G401.6 (cell line): Measurements from ENCODE around the gene PCID2.

Source experiments
- FAIRE-seq: peaks from 2 replicates; lab custom pipeline; 2012; peaks lifted over from hg19 to GRCh38; lab: Jason Lieb, UNC

The PCID2 gene

DNA sequence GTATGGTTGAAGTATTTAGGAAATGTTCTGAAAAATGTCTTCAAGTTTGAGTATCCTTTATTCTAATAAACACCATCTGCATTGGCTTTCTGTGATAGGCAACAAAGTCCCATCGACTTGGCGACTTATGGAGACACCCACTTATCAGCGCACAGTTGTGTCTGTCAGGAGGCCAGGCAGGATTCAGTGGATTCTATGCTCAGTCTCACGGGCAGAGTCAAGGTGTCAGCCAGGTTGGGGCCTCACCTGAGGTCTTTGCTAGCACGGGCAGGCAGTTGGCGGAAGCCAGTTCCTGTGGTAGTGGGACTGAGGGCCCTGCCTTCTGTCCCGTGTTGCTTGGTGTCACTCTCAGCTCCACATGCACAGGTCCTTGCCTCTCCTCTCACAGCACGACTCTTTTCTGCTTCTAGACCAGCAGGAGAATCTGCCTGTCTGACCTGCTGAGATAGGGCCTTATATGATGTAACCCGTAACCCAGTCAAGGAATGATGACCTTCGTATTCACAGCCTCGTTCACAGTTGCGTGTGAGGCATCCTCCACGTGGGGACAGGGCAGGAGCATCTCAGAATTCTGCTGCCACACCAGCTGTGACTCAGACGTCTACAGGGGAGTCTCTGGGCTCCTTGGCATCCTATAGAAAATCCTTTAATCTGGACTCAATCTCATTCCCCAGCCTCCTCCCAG is 10.9 kb upstream of the PCID2 start:
- no peak for FAIRE-seq

- no peak for FAIRE-seq
These were observed 10.1 kb upstream of the PCID2 start for GRCh38 chr13:113218586-113218985.

DNA sequence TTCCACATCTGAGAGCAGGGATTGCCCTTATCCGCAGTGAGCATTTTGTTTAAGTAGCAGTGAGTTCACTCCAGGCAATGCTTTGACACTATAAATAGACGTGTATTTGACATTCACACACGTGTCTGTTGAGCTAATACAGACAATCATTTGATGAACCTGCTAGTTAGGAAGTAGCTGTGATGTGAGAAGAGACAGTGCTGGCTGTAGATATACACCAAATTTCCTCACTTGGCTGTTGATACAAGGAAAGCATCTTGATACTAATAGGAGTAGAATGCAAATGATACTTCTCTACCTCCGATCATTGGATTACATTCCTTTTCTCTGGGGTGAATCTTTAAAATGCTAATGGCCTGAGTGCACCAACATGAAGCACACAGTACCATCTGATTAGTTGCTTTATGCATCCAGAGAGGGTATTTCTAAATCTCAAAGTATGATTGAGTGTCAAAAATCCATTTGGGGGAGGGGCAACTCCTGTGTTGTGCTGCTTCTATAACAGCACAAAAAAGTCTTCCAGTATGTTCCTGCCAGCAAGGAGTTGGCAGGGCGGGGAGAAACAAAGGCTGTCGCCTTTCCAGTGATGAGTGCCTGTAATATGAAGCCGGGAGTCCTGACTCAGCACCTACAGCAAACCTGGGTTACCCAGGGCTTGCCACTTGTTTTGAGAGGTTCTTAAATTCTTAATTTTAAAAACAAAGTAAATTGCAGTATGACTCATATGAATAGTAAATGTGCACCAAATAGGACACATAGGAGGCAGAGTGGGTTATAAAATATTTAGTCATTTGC is 8.0 kb upstream of the PCID2 start:
- FAIRE-seq, result no peak

DNA sequence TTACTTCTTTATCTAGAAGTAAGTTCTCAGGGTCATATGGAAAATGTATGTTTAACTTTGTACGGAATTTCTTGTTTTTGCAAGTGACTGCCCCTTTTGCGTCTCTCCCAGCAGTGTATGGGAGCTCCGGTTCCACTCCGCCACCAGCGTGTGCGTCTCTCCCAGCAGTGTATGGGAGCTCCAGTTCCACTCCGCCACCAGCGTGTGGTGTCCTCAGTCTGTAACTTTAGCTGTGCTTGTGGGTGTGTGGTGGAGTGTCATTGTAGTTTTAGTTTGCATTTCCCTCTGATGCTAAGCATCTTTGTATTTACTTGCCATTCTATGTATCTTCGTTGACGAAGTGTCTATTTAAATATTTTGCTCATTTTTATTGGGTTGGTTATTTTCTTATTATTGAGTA is 3.3 kb upstream of the PCID2 start:
- FAIRE-seq, result peak; percentile 3

DNA sequence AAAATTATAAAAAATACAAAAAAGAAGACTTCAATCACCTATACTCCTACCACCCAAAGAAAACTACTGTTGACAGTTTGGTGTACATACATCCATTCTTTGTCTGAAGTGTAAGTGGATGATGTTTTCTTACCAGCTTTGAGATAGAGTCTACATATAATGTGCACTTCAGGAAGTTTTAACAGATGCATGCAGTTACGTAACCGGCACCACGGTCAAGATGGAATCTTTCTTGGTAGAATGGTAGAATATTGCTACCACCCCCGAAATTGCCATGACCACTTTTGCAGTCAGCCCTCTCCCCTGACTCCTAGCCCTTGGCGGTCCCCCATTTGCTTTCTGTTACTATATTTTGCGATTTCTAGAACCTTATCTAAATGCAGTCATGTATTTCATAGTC is 2.4 kb upstream of the PCID2 start:
- FAIRE-seq, result no peak

- FAIRE-seq, result no peak
These were observed 1.4 kb upstream of the PCID2 start for GRCh38 chr13:113209759-113210421.

DNA sequence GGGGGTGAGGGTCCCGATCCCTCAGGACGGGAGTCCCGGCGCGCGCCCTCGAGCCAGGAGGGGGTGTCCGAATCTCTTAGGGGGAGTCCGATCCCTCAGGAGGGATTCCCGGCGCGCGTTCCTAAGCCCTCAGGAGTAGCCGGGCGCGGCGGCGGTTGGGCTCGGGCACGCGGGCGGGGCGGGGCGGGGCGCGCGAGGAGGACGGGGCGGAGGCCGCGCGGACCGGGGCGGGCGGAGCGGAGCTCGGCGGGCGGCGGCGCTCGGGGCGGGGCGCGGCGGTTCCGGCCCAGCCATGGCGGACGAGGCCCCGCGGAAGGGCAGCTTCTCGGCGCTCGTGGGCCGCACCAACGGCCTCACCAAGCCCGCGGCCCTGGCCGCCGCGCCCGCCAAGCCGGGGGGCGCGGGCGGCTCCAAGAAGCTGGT is 878 bp upstream of the PCID2 start, which contains the start of gene CUL4A:
TSS of gene CUL4A (plus strand) at position 278 of the 423 bp plus-strand sequence. CDS start at position 293, 15 bp downstream.
- no peak for FAIRE-seq

- FAIRE-seq, result no peak
These were observed 514 bp downstream of the PCID2 start for GRCh38 chr13:113207890-113208420.

- FAIRE-seq, result no peak
These were observed 1.0 kb downstream of the PCID2 start for GRCh38 chr13:113207460-113207859.

DNA sequence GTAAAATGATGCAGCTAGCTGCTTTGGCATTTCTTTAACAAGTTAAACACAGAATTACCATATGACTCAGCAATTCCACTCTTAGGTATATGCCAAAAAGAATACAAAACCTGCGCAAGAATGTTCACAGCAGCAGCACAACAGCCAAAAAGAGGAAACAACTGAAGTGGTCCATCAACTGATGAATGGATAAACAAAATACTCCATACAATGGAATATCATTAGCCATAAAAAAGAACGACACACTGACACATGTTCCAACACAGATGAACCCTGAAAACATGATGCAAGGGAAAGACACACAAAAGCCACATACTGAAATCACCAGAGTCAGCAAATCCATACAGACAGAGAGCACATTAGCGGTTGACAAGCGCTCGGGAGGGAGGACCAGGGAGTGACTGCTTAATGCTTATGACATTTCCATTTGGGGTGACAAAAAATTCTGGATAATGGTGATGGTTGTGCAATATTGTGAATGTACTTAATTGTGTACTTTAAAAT is 3.0 kb downstream of the PCID2 start:
- FAIRE-seq, result no peak

GRCh38 chr13:113204378-113204734 is 4.1 kb downstream of the PCID2 start:
- no peak for FAIRE-seq

DNA sequence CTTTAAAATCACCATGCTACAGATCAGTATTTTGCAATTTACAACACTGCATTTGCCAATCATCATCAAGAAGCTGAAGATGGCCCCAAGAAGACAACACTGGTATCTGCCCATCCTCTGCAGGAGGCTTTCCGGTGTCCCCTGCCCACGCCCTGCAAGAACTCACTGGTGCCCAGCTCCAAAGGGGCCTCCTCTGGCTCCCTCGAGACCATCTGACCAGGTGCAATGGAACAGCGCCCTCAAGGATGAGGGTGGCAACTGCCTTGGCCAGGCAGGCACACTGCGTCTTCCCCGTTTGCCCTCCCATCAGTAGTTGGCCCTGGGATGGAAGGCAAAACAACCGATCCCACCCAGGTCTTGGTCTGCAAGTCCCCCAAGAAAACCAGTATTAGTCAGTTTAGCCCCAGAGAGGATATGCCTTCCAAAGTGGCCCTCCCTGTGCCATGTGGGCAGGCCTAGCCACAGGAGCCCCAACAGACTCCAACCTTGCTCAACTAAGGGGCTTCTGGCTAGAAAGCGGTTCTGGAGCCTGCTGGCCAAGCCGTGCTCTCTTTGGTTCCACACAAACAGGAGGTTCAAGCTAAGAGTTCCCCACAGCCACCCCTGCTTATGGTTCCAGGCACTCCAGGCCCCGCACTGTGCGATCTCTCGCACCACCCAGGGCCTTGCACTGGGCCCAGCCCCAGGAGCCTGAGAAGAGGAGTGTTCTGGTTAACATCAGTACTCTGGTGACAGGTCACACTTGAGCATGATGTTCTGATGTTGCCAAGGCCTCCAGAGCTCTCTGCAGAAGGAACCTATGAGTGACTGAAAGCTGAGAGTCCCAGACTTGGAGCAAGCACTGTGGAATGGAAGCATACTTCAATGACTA is 4.7 kb downstream of the PCID2 start:
- no peak for FAIRE-seq

GRCh38 chr13:113202912-113203311 is 5.6 kb downstream of the PCID2 start:
- FAIRE-seq, result no peak

DNA sequence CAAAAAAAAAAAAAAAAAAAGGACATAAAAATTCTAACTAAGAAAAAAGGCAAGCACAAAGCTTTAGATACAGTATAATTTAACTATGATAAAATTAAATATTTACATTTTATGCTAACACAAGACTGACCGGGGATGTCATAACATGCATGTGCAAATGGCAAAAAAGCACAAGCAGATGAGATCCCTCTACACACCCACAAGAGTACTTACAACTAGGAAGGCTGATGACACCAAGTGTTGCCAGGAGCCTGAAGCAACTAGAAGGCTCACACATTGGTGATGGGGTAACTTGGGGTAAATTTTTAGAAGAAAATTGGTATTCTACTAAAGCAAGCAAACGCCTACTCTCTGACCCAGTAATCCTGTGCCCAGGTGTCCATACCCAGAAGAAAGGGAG is 6.7 kb downstream of the PCID2 start:
- no peak for FAIRE-seq

GRCh38 chr13:113196970-113197737 is 11.3 kb downstream of the PCID2 start:
- FAIRE-seq, result no peak

GRCh38 chr13:113195360-113195759 is 13.1 kb downstream of the PCID2 start:
- FAIRE-seq, result no peak

DNA sequence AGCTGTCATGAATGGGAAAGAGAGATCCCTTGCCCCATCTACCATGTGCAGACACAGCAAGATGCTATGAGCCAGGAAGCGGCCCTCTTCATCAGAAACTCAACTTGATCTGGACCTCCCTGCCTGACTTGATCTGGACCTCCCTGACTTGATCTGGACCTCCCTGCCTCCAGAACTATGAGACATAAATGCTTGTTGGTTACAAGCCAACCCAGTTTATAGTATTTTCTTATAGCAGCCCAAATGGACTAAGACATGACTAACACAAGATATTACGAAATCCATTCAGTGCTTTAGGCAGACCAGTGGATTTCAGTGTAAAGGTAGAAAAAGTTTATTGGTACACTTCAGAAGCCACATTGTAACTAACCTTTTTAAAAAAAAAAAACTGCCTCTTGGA is 15.6 kb downstream of the PCID2 start:
- FAIRE-seq, result no peak

GRCh38 chr13:113192279-113192678 is 16.2 kb downstream of the PCID2 start:
- FAIRE-seq, result no peak

DNA sequence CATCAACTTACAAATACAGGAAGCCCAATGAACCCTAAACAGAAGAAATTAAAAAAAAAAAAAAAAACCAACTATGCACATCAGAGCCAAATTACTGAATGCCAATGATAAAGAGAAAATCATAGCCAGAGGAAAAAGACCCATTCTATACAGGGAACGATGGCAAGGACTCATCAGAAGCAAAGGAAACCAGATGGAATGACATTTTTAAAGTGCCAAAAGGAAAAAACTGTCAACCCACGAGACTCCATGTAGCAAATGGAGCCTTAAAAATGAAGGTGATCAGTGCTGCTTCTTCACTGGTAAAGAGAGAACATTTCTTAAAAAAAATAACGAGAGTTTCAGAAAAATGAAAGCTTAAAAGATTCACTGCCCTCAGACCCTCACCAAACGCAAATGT is 18.3 kb downstream of the PCID2 start:
- no peak for FAIRE-seq

GRCh38 chr13:113187883-113188665 is 20.4 kb downstream of the PCID2 start:
- FAIRE-seq, result no peak
